GM21786 (cell line): ENCODE data around the gene PATZ1.
"Not testable (repeated sequence)": the region's sequence is repeated elsewhere in the genome, so short reads cannot be mapped to it uniquely, and the experiment has no call there.

Experiments
- ATAC-seq: cut with Tn5 transposase; IDR thresholded peaks from one replicate; pipeline ENCODE4 v1.9.1; 2021; ENCODE audit not compliant: unreplicated experiment

PATZ1 gene

GRCh38 chr22:31346255-31346732 lies at the start of gene PATZ1:
PATZ1 (minus strand) TSS chr22:31346346; CDS start chr22:31345602, 744 bp downstream.
- no peak for ATAC-seq

GRCh38 chr22:31394326-31394725 lies 48.2 kb upstream of the PATZ1 start:
- ATAC-seq, result no peak

GRCh38 chr22:31393893-31394292 lies 47.7 kb upstream of the PATZ1 start:
- ATAC-seq, result no peak

GRCh38 chr22:31378651-31379050 lies 32.5 kb upstream of the PATZ1 start:
- ATAC-seq, result not testable (repeated sequence)

GRCh38 chr22:31378123-31378522 lies 32.0 kb upstream of the PATZ1 start:
- ATAC-seq, result no peak

- no peak for ATAC-seq
Measured at GRCh38 chr22:31377612-31378011, 31.5 kb upstream of the PATZ1 start.

GRCh38 chr22:31367426-31367825 lies 21.3 kb upstream of the PATZ1 start:
- no peak for ATAC-seq

- no peak for ATAC-seq
Measured at GRCh38 chr22:31363885-31364465, 17.8 kb upstream of the PATZ1 start.

- ATAC-seq, result no peak
Measured at GRCh38 chr22:31361743-31362142, 15.6 kb upstream of the PATZ1 start.

GRCh38 chr22:31360029-31360428 lies 13.9 kb upstream of the PATZ1 start:
- no peak for ATAC-seq

- no peak for ATAC-seq
Measured at GRCh38 chr22:31354515-31354914, 8.4 kb upstream of the PATZ1 start.

GRCh38 chr22:31350410-31350863 lies 4.3 kb upstream of the PATZ1 start:
- ATAC-seq, result no peak

GRCh38 chr22:31349960-31350359 lies 3.8 kb upstream of the PATZ1 start:
- no peak for ATAC-seq

- no peak for ATAC-seq
Measured at GRCh38 chr22:31348766-31349165, 2.6 kb upstream of the PATZ1 start.

- not testable (repeated sequence) for ATAC-seq
Measured at GRCh38 chr22:31348009-31348337, 1.8 kb upstream of the PATZ1 start.

- no peak for ATAC-seq
Measured at GRCh38 chr22:31347251-31348008, 1.3 kb upstream of the PATZ1 start.

GRCh38 chr22:31346733-31347250 lies 646 bp upstream of the PATZ1 start:
- ATAC-seq, result no peak

GRCh38 chr22:31345331-31346254 lies 553 bp downstream of the PATZ1 start:
- ATAC-seq, result no peak

GRCh38 chr22:31344578-31345330 lies 1.4 kb downstream of the PATZ1 start:
- no peak for ATAC-seq

GRCh38 chr22:31344256-31344577 lies 1.9 kb downstream of the PATZ1 start:
- ATAC-seq, result no peak
